GM08714 (cell line): ENCODE measurements around the gene LRP8.

ENCODE experiments used
- H3K4me3 ChIP-seq: fragments of 200-500 bp; sonication (Bioruptor generic); 2 replicates; pipeline ENCODE4 v1.5.1; 2014; ENCODE audit warnings: mild to moderate bottlenecking, low read length, inconsistent platforms
- ZNF274 ChIP-seq: IDR thresholded peaks from 2 replicates; pipeline ENCODE4 v1.6.1; 2012; ENCODE audit warnings: mild to moderate bottlenecking, low read depth, low read length

The LRP8 gene

DNA sequence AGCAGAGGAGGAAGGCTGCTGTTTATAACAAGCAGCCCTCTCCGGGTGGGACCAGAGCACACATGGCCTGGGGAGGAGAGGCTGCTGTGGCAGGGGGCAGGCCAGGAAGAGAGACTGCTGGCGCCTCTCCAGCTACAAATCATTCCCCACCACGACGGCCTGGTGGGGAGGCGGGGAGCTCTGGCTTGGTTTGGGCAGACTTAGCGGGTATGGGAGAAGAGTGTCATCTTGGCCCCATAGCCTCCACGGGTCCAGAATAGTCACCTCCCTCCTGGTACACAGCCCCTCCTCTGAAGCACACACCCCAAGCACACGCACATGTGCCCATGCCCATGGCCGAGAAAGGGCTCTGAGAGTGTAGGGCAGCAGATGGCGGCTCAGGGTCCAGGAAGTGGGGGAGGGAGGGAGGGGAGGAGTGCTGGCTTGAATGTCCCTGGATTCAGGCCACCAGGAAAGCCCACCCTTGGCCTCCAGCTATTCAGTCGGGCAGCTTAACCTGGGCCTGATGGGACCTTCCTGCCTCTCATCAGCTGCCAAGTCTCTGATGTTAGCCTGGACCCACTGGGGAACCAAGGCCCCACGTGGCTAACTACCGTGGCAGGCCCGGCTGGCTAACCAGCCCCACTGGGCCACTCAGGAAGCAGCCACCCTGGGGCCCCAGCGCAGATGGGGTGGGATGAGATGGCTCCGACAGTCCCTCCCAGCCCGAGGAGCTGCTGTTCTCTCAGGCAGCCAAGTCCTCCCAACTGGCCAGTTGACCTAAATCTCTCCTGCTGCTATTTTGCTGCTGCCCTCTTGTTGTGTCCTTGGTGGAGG, 10.9 kb downstream of the LRP8 start:
- H3K4me3 ChIP-seq: no peak overlapping the region
- TF ChIP-seq ZNF274: no peak

DNA sequence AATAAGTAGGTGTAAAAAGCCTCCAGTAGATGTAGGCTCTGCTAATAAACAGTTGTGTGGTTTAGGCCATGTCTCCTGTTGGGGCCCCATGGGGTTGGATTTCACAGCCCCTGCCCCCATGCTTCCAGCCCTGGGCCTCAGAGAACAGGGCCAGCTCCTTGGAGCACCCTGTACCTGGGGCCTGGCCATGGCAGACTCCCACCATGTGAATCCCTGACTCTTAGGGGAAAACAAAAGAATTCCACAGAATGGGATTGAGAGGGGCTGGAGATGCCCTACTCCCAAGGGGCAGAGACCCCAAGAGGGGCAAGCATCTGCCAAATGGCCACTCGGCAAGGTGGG, 11.5 kb downstream of the LRP8 start:
- H3K4me3 ChIP-seq: no peak overlapping the region
- no peak for TF ChIP-seq ZNF274

GRCh38 chr1:53315456-53316423, 12.1 kb downstream of the LRP8 start:
- no peak overlapping the region for H3K4me3 ChIP-seq
- no peak for TF ChIP-seq ZNF274

- no peak for TF ChIP-seq ZNF274
- no peak overlapping the region for H3K4me3 ChIP-seq
Observed at GRCh38 chr1:53315046-53315445, 12.8 kb downstream of the LRP8 start.

DNA sequence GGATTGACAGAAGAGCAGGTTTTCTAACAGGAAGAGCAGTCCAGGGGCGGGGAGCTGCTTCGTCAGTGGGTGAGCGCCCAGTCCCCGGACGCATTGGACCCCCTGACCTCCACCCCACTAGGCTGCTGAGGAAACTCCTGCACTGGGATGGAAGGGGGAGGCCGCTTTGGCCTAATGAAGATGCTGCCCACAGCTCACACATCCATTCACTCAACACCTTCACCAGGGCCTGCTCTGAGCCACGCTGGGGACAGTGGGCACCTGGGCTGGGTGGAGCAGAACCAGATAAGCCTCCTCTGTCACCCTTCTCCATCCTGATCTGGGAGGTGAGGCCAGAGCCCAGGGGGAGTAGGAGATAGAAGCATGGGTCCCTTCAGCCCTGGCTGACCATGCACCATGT, 13.3 kb downstream of the LRP8 start:
- TF ChIP-seq ZNF274: no peak

DNA sequence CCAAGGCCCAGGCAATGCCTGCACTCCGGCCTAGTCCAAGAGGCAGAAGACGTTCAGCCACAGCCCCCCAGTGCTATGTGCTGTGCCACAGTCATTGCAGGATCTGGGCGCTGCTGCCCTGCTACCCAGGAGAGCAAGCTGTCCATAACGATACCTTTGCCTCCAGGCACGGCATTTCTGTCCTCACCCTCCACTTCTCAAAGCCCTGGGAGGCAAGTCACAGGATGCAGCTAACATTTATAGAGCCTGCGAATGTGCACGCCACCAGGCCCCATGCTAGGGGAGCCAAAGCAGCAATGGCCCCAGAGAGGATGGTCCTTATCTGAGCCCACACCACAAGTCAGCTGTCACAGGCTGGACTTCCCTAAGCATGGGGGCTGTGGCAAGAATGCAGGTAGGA, 13.8 kb downstream of the LRP8 start:
- TF ChIP-seq ZNF274: no peak
- H3K4me3 ChIP-seq: no peak overlapping the region

More for the DNA sequence above, 13.3 kb downstream of the LRP8 start:
- H3K4me3 ChIP-seq: no peak overlapping the region

GRCh38 chr1:53313556-53313955, 14.3 kb downstream of the LRP8 start:
- H3K4me3 ChIP-seq: no peak overlapping the region
- no peak for TF ChIP-seq ZNF274

GRCh38 chr1:53311702-53312305, 16.1 kb downstream of the LRP8 start:
- no peak overlapping the region for H3K4me3 ChIP-seq
- TF ChIP-seq ZNF274: no peak

DNA sequence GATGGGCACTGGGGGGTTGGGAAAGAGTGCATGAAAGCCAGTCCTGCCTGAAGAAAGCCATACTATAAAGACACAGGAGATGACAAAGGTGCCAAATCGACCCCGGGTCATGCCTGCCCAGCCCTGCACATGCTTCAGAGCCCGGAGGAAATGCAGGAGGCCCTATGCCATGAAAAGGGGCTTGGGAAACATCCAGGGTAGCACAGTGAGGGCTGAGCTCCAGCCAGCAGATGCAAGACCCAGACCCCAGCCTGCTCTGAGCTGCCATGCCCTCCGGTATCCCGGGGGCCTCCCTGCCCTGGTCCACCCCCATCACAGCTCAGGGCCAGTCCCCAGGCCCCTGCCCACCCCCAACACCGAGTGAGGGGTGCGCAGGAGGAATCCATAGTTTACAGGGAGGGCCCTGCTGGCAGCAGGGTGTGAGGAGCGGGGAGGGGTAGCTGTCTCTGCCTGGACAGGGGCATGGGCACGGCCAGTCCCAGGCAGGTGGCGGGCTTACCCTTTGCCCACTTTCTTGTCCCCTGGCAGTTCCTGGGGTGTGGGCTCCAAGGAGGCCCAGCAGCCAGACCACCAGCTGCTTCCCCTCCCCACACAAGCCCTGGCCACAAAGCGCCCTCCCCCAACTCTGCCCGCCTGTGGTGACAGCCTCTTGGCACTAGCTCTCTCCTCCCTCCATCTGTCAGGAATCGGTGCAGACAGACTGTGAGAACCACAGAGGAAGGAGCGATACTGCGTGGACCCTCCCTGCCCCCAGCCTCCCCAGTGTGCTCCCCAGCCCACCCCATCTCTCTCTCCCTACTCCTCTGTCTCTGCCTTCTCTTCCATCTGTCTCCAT, 16.8 kb downstream of the LRP8 start:
- H3K4me3 ChIP-seq: no peak overlapping the region
- no peak for TF ChIP-seq ZNF274

- no peak for TF ChIP-seq ZNF274
- no peak overlapping the region for H3K4me3 ChIP-seq
Observed at GRCh38 chr1:53309802-53310201, 18.1 kb downstream of the LRP8 start.

- no peak overlapping the region for H3K4me3 ChIP-seq
- TF ChIP-seq ZNF274: no peak
Observed at GRCh38 chr1:53308506-53308905, 19.4 kb downstream of the LRP8 start.

DNA sequence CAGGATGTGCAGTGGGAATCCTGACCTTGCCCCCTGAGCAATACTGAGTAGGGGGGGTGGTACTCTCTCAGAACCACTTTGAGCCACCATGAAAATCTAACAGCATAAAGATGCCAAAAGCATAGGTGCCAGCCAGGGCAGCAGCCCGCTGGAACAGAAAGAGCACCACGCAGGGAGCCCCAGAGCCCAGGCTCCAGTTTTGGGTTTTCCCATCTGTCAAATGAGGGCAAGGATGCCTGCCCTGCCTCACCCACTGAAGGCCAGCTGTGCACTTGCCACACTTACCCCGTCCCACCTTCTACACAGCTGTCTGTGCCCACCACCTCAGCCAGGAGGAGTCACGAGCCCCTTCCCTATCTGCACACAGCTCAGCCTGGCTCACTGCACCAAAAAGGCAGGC, 20.8 kb downstream of the LRP8 start:
- H3K4me3 ChIP-seq: no peak overlapping the region
- TF ChIP-seq ZNF274: no peak

- TF ChIP-seq ZNF274: no peak
Observed at GRCh38 chr1:53306168-53306567, 21.7 kb downstream of the LRP8 start.

GRCh38 chr1:53305650-53306049, 22.2 kb downstream of the LRP8 start:
- no peak for TF ChIP-seq ZNF274
- H3K4me3 ChIP-seq: no peak overlapping the region

More at GRCh38 chr1:53306168-53306567, 21.7 kb downstream of the LRP8 start:
- no peak overlapping the region for H3K4me3 ChIP-seq
